Dermis lymphatic vessel endothelial cell (primary cell): ENCODE results near the gene OR2Y1. TPM values are rescaled to one million over a fixed set of nuclear protein-coding genes. Genes with fewer than 3 reads are reported as not detected.

Experiments used
- total RNA-seq: library from RNA; depleted of rRNA; stranded (reverse); fragments of >200 nt; gene quantifications from 2 replicates; pipeline ENCODE4 v1.2.1, GENCODE V29; 2014

The OR2Y1 gene
- not detected in 2 replicates for total RNA-seq

GRCh38 chr5:180739958-180740357 lies at the start of gene OR2Y1:
Gene OR2Y1, minus strand, starts transcription at chr5:180740058. Its CDS starts 0 bp downstream, at chr5:180740058.

Other genes starting within 250 kb of the OR2Y1 start
- 18.2 and 26.3 TPM in 2 replicates for gene CNOT6, start 245.7 kb downstream of the OR2Y1 start, total RNA-seq
- gene SCGB3A1, start 148.6 kb downstream of the OR2Y1 start, total RNA-seq: 1.4 and 2.0 TPM in 2 replicates
- gene FLT4, start 90.5 kb downstream of the OR2Y1 start, total RNA-seq: 283 and 533 TPM in 2 replicates
- gene MGAT1, start 62.7 kb upstream of the OR2Y1 start, total RNA-seq: 91.9 and 105 TPM in 2 replicates
- gene ZFP62, start 121.2 kb upstream of the OR2Y1 start, total RNA-seq: 13.5 and 24.4 TPM in 2 replicates
- 0.09 and 0.22 TPM in 2 replicates for gene BTNL8, start 159.1 kb upstream of the OR2Y1 start, total RNA-seq
- gene BTNL3, start 248.8 kb upstream of the OR2Y1 start, total RNA-seq: under 0.01 TPM in 2 replicates